DMS53 treated with DMSO at 0.1 percent for 48 hours (cell line): ENCODE measurements around the gene SOX8.
"Not testable (repeated sequence)": the region's sequence is repeated elsewhere in the genome, so short reads cannot be mapped to it uniquely, and the experiment has no call there.

Source experiments
- DNase-seq: peaks from one replicate; lab custom pipeline; 2025; ENCODE audit not compliant: unreplicated experiment; lab: John Stamatoyannopoulos, UW

The SOX8 gene

DNA sequence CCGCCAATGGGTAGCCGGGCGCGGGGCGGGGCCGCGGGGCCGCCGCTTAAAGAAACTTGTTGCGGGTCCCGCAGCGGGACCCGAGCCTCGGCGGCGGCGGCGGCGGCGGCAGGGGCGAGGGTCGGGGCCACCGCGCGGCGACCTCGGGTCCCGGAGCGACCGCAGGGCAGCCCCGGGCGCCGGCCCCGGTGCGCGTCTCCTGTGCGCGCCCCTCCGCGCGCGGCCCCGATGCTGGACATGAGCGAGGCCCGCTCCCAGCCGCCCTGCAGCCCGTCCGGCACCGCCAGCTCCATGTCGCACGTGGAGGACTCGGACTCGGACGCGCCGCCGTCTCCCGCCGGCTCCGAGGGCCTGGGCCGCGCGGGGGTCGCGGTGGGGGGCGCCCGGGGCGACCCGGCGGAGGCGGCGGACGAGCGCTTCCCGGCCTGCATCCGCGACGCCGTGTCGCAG is at the start of gene SOX8:
Gene SOX8 (plus strand): TSS at position 76 of the 450 bp plus-strand sequence. CDS start 153 bp downstream, at position 229.
- no peak for DNase-seq

DNA sequence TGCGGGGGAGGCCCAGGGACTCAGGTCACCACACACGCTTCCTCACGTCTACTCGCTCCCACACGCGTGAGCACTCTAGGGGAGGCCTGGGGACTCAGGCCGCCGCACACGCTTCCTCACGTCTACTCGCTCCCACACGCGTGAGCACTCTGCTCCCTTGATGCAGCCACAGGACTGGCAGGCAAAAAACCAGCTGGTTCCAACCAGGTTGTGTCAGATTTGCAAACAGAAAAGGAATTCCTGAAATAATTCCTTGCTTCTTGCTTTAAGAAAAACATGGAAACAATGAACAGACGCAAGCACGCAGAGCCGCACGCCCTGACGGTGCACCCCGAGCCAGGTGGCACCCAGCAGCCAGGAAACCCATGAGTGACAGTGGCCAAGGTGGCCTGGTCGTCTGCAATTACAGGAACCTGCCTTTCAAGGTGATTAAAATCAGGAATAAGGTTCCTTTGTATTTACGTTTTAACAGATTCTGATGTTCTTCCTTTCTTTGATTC is 48.7 kb upstream of the SOX8 start:
- no peak for DNase-seq

DNA sequence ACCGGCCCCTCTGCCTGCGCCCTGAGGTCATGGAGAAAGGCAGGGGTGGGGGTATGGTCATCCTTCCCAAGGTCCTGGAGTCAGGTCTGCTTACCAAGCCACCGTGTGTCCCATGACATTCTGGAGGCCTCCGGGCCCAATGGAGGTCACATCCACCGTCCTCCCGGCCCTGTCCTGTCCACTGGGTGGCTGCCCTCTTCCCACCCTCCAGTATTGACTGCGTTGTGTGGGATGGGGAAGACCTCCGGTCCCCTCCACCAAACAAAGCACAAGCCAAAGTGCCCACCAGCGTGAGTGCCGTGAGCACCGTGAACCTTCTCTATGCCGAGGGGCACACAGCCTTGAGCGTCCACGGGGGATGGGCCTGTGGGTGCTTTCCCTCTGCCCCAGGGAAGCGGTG is 48.0 kb upstream of the SOX8 start:
- no peak for DNase-seq

DNA sequence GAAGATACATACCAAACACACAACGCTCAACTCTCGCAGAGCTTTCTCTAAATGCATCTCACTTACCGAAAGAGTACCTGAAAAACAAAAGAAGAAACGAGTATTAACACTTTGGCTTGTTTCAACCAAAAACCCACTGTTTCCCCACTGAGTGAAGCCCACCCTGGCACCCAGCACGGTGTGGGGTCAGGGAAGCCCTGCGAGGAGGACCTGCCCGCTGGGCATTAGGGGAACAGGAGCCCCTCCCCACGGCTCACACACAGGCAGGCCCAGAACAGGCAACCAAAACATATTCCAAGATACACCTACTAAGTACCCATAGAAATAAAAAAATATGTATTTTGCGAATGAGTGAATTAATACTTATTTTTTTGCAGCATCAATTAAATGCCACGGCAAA is 47.4 kb upstream of the SOX8 start:
- DNase-seq: no peak

DNA sequence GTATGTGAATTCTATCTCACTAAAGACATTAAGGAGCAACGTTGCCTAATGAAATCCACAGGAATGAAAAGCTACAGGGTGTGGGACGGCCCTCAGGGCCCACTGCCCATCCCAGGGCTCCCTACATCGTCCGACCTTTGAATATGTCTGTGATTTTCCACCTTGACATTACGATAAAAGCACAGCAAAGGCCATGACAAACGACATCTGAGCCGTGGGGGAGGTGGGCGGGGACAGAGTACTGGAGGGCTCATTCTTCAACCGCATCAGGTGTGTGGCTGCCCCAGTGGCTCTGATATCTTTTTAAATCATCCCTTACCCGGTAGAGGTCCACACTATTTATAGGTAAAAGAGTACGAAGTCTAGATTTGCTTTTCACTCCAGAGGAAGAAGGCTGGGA is 45.9 kb upstream of the SOX8 start:
- no peak for DNase-seq

DNA sequence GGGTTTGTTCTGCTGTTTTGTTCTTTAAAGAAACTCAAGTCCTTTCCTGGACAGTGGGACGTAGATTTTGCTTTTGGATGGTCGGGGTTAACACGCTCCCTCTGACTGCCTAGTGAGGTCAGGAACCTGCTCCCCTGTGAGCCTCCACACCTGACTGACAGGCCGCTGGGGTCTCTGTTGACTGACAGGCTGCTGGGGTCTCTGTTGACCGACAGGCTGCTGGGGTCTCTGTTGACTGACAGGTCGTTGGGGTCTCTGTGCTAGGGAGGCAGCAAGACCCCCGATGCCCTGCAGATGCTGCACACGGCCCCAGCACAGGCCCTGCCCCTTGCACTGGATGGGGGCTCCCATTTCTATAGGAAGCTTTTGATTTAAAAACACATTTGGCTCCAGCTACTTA is 44.3 kb upstream of the SOX8 start:
- DNase-seq: no peak

DNA sequence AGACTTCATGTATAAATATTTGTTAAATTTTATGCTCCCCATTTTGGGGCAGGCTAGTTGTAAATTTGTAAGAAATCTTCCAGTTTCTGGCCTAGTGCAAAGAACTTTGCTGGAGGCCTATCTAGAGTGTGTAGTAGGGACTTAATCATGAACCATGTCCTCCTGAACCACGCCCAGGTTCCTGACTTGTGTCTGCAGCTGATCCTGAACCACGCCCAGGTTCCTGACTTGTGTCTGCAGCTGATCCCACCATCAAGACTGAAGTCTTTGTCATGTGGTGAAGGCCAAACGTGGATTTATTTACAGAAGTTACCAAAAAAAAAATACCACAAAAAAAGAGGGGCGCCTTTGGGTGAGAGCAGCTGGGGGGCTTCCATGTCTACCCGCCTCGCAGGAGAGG is 43.8 kb upstream of the SOX8 start:
- no peak for DNase-seq

DNA sequence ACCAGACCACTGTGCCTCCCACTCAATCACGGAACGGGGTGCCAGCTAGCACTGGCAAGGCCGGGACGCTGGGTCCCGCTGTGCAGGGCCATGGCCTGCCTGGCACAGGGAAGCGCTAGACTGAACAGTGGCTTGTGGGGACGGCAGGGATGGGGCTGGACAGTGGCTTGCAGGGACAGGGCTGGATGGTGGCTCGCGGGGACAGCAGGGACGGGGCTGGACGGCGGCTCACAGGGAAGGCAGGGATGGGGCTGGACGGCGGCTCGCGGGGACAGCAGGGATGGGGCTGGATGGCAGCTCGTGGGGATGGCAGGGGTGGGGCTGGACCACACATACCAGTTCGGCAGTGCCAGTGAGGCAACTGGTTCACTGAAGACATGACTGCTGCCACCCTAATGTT is 43.4 kb upstream of the SOX8 start:
- DNase-seq: no peak

DNA sequence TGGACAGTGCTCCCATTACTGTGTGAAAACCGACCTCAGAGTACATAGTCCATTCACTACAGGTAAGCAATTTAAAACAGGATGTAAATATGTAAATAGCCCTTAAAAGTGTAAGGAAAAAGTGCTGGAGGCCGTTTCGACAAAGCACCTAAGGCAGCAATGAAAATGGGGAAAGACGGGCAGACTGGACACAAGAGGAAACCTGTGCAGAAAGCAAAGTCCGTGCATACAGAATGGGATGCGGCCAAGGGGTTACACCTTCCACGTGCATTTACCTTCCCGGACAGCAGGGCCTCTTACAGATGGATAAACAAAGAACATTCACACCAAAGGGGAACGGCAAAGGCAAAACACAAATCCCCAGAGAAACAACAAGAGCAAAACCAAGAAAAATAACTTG is 42.8 kb upstream of the SOX8 start:
- no peak for DNase-seq

DNA sequence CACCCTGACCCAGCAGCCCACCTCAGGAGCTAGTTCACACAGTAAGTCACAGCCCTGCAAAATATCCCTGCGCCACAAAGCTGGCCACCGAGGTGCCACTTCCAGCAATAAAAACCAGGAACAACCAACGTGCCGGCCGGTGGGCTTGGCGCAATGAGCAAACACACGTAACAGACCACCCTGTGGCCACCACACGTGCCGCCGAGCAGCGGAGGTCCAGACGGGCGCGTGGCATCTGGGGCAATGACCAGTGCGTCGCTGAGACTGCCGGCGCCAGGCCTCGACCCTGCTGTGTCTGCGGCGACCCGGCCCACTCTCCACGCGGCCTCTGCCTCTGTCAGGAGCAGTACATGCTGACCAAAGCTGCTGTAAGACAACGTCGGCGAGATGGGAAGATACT is 42.3 kb upstream of the SOX8 start:
- no peak for DNase-seq

DNA sequence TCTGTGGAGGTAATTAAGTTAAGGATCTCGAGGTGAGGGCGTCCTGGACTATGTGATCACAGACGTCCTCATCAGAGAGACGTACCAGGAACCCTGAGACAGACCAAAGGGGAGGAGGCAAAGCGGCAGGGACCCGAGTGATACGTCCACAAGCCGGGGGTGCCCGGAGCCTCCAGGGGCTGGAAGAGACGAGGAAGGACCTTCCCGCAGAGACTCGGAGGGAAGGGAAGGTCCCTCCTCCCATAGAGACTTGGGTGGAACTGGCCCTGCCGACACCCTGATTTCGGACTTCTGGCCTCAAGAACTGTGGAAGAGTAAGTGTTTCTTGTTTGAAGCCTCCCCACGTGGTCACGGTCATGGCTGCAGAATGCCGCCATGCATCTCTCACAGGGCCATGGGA is 41.6 kb upstream of the SOX8 start:
- no peak for DNase-seq

DNA sequence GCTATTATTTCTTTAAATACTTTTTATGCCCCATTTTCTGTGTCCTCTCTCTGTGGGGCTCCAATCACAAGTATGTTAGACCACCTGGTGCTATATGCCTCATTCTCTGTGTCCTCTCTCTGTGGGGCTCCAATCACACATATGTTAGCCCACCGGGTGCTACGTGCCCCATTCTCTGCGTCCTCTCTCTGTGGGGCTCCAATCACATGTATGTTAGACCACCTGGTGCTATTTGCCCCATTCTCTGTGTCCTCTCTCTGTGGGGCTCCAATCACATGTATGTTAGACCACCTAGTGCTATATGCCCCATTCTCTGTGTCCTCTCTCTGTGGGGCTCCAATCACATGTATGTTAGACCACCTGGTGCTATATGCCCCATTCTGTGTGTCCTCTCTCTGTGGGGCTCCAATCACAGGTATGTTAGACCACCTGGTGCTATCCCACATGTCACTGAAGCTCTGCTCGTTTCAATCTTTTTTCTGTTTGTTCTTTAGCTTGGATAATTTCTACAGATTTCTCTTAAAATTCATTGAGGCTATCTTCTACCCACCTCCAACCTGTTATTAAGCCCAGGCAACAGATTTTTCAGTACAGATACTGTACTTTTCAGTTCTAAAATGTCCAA is 39.0 kb upstream of the SOX8 start:
- DNase-seq: no peak

DNA sequence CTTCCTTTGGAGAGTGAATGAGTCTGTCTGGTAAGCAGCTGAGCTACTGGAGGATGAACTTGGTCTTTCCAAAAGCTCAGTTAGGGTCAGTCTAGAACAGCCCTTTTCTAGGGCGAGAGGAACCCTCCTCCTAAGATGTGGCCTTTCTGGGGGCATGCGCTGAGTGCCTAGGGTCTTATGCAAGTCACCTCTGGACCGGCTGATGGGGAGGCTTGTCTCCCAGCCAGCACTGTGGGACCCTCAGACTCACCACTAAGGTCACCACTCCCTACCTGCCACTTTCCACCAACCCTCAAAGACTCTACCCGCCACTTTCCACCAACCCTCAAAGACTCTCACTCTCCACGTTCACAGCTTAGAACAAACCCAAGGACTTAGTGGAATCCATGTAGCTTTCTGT is 37.6 kb upstream of the SOX8 start:
- no peak for DNase-seq

DNA sequence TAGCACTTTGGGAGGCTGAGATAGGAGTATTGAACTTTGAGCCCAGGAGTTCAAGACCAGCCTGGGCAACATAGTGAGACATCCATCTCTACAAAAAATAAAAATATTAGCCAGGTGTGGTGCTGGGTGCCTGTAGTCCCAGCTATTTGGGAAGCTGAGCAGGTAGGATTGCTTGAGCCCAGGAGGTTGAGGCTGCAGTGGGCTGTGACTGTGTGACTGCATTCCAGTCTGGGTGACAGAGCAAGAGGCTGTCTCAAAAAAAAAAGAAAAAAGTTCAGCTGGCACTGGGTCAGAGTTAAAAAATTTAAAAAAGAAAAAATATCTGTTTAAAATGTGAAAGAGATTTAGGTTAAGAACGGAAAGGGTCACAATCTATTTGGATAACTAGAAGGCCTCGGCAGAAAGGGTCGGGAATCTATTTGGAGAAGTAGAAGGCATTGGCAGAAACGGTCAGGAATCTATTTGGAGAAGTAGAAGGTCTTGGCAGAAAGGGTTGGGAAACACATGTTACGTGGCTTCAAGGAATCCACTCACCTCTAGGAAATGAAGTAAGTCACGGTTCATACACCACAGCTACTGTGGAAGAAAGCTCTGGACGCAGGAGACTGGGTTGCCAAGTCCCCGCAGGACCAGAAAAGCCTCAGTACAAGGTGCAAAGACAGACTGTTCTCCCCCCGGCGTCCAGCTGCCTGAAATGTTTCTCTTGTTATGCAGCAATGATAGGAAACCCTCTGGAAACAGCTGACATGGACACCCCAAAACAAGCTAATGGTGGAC is 36.1 kb upstream of the SOX8 start:
- no peak for DNase-seq

DNA sequence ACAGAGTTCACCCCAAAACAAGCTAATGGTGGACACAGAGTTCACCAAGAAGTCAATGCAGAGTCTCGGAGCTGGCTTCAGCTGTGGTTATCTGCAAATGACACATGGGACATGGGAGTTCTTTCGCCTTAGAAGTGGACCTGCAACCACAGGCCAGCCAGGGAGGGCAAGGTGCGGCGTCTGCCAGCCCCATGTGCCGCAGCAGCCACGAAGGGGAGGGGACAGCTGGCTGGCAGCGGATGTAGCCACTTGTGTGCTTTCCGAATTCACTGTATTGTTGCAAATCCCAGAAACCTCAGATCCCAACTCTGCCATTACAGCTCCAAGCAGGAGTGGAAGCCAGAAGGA is 35.5 kb upstream of the SOX8 start:
- no peak for DNase-seq

DNA sequence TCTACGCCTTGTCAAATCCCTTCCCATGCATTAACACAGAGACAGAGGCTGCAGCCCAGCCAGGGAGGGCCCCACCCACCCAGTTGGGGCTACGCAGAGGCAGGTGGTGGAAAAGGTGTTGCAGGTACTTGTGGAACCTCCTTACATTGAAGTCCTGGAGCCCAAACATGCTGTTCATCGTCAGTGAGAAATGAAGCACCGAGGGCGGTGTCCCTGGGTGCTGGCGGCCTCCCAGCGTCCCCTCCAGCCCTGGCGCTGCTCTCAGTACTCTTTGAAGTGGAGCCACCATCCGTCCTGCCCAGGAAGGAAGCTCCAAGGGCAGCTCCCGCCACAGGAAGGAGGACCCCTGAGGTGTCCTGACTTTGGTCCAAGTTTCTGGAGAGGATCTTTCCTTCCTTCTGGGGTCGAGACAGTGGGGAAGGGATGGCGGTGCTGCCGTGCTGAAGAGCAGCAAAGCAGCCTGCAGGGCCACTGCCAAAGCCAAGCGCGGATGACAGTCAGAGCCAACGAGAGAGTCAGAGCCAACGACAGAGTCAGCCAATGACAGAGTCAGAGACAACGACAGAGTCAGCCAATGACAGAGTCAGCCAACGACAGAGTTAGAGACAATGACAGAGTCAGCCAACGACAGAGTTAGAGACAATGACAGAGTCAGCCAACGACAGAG is 34.2 kb upstream of the SOX8 start:
- no peak for DNase-seq

DNA sequence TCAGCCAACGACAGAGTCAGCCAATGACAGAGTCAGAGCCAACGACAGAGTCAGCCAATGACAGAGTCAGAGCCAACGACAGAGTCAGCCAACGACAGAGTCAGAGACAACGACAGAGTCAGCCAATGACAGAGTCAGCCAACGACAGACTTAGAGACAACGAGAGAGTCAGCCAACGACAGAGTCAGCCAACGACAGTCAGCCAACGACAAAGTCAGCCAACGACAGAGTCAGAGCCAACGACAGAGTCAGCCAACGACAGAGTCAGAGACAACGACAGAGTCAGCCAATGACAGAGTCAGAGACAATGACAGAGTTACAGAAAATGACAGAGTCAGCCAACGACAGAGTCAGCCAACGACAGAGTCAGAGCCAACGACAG is 33.7 kb upstream of the SOX8 start:
- DNase-seq: not testable (repeated sequence)

DNA sequence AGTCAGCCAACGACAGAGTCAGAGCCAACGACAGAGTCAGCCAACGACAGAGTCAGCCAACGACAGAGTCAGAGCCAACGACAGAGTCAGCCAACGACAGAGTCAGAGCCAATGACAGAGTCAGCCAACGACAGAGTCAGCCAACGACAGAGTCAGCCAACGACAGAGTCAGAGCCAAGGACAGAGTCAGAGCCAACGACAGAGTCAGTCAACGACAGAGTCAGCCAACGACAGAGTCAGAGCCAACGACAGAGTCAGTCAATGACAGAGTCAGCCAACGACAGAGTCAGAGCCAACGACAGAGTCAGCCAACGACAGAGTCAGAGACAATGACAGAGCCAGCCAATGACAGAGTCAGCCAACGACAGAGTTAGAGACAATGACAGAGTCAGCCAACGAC is 32.8 kb upstream of the SOX8 start:
- DNase-seq: not testable (repeated sequence)

DNA sequence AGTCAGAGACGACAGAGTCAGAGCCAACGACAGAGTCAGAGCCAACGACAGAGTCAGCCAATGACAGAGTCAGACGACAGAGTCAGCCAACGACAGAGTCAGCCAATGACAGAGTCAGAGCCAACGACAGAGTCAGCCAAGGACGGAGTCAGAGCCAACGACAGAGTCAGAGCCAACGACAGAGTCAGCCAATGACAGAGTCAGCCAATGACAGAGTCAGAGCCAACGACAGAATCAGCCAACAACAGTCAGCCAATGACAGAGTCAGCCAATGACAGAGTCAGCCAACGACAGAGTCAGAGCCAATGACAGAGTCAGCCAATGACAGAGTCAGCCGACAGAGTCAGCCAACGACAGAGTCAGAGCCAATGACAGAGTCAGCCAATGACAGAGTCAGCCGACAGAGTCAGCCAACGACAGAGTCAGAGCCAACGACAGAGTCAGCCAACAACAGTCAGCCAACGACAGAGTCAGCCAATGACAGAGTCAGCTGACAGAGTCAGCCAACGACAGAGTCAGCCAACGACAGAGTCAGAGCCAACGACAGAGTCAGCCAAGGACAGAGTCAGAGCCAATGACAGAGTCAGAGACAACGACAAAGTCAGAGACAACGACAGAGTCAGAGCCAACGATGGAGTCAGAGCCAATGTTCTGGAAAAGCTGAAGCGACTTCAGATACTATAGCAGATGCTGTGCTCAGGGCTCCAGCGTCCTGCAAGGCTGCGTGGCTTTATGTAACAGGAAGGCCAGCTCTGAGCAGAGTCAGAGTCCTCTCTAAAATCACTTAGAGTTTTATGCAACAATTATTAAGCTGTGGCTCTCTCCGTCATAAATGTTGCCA is 30.6 kb upstream of the SOX8 start:
- DNase-seq: not testable (repeated sequence)

DNA sequence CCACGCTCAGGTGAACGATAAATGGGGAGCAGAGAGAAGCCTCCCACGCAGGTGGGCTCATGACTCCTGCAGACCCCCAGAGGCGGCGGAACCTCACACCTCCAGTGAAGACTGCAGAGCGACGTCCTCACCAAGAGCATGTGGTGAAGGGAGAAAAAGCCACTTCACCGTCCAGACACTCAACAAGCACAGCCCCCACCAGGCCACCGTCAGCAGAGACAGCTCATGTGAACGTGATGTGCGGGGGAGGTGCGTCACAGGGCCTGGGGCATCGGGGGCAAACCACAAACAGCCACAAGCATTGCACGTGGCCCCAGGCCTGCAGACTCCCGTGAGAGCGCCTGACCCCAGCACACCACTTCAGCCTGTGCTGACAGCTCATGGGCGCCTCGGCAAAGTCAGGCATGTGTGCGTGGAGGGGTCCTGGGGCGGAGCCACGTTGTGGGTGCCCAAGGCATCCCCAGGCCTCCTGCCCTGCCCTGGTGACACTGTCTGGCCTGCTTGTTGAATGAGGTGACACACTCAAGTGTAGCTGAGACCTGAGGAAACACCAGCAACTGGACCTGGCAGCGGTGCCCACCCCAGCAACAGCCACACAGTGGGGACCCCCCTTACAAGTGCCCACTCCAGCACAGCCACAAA is 29.8 kb upstream of the SOX8 start:
- no peak for DNase-seq

DNA sequence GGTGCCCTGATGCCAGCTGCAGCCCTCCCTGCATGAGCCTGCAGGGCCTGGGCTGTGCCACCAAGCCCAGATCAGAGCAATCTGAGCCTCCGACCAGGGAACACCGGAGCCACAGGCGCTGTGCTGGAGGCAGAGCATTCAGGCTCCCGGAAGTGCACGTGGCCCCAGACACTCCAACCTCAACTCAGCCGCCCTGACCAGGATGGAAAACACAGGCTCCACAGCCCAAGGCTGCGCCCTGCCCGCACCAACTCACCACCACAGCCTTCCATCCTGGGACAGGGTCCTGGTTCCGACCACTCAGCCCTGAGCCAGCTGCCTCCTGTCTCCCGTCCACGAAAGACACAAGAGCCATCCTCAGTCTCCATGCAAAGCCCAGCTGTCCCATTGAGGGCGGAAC is 29.2 kb upstream of the SOX8 start:
- no peak for DNase-seq
